H1 (cell line): Measurements from ENCODE around the gene TMED4. TPM values are rescaled to one million over a fixed set of nuclear protein-coding genes. Genes with fewer than 3 reads are reported as not detected.

Source experiments
- GTF2F1 ChIP-seq: IDR thresholded peaks from 2 replicates; pipeline ENCODE4 v1.6.1; 2012; ENCODE audit warnings: low read depth, low read length, improper control_type of control experiment, borderline replicate concordance
- polyA plus RNA-seq, 7 experiments: library from polyadenylated mRNA; depleted of rRNA in 3 of 7; stranded (reverse) in 5 of 7; unstranded in 2 of 7; fragments of >200 nt in 5 of 7; fragments of 200-250 nt in 2 of 7; gene quantifications; 1 replicate in 5 of 7; 2 replicates in 1 of 7; 4 replicates in 1 of 7; pipeline versions ENCODE4 v1.2.1 to v1.2.3, GENCODE V29; 2011 to 2013; ENCODE audit warnings: missing spikeins in 2 of 7, mixed read lengths in 2 of 7
- total RNA-seq: library from RNA; stranded (reverse); fragmentation: NEBNext Ultra II Directional; extraction: Animal tissue kit (Norgen Biotek cat#: 25700); gene quantifications from 2 replicates; pipeline ENCODE4 v1.2.1, GENCODE V29; 2021

The TMED4 gene
- total and polyA plus RNA-seq, 2 of the 8 experiments (the other 6 are each of a cell fraction or from before 2014, with no cell fraction given): 44.9 to 76.7 TPM

DNA sequence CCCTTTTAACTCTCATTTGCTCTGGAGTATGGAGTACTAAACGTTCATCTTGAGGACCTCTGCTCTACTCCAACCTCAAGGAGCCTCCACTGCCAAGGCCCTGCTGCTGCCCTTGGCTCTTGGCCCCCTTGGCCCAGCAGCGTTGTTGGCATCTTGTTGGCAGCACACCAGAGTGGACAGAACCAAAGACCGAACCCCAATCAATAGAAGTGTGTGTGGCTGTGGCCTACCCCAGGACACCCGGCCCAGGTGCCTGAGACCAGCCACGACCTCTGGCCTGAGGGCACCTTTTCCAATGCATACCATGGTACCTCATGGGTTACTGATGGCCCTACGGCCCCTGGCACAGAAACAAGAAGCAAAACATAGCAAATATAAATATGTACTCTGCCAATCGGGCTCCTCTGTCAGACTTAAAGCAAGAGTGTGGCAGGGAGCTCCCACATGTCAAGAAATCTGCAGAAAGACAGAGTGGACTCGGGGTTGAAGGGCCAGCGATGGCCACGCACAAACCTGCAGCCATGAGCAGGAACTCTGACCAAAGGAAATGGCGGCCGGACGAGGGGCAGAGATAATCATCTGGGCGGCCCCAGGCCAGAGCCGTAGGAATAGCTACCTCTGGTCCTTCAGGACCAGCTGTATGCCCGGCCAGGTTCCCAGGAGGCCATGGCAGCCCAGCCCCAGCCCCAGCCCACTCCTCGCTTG is 43.8 kb downstream of the TMED4 start (continued):
- TF ChIP-seq GTF2F1: no peak
- TF ChIP-seq, all 59 proteins: peak for 0
